ENCODE measurements around the gene LRRC3C.
A peak's percentile ranks its signal among the peaks of the same experiment; 100 is the strongest.

Gene LRRC3C

DNA sequence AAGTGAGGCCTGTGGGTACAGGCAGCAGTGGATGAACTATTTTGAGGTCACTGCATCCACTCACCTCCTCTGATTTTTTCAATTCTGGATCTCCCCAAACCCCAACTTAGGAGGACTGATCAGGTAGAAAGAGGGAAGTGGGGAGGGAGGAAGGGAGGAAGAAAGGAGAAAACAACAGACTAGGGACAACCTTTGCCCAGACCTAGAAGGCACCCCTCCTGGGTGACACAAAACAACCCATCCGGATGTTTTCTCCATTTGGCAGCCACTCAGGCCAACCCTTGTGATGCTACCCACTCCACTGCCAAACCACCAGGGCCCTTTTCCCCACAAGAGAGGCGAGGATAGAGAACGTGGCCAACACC lies 2.9 kb upstream of the LRRC3C start:
- TF ChIP-seq, protein P1, sequence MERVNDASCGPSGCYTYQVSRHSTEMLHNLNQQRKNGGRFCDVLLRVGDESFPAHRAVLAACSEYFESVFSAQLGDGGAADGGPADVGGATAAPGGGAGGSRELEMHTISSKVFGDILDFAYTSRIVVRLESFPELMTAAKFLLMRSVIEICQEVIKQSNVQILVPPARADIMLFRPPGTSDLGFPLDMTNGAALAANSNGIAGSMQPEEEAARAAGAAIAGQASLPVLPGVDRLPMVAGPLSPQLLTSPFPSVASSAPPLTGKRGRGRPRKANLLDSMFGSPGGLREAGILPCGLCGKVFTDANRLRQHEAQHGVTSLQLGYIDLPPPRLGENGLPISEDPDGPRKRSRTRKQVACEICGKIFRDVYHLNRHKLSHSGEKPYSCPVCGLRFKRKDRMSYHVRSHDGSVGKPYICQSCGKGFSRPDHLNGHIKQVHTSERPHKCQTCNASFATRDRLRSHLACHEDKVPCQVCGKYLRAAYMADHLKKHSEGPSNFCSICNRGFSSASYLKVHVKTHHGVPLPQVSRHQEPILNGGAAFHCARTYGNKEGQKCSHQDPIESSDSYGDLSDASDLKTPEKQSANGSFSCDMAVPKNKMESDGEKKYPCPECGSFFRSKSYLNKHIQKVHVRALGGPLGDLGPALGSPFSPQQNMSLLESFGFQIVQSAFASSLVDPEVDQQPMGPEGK (CRISPR knock-in tag; IDR thresholded peaks at IDR 0.05; ENCODE audit: borderline replicate concordance): no peak
- TF ChIP-seq, protein P2, sequence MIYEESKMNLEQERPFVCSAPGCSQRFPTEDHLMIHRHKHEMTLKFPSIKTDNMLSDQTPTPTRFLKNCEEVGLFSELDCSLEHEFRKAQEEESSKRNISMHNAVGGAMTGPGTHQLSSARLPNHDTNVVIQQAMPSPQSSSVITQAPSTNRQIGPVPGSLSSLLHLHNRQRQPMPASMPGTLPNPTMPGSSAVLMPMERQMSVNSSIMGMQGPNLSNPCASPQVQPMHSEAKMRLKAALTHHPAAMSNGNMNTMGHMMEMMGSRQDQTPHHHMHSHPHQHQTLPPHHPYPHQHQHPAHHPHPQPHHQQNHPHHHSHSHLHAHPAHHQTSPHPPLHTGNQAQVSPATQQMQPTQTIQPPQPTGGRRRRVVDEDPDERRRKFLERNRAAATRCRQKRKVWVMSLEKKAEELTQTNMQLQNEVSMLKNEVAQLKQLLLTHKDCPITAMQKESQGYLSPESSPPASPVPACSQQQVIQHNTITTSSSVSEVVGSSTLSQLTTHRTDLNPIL (CRISPR knock-in tag; IDR thresholded peaks at IDR 0.05; ENCODE audit: low read depth): no peak
- TF ChIP-seq TOX (CRISPR knock-in tag; IDR thresholded peaks at IDR 0.05; ENCODE audit: borderline replicate concordance) (no peak), ZNF70 (CRISPR knock-in tag; IDR thresholded peaks at IDR 0.05) (no peak)
- ATAC-seq: no peak

DNA sequence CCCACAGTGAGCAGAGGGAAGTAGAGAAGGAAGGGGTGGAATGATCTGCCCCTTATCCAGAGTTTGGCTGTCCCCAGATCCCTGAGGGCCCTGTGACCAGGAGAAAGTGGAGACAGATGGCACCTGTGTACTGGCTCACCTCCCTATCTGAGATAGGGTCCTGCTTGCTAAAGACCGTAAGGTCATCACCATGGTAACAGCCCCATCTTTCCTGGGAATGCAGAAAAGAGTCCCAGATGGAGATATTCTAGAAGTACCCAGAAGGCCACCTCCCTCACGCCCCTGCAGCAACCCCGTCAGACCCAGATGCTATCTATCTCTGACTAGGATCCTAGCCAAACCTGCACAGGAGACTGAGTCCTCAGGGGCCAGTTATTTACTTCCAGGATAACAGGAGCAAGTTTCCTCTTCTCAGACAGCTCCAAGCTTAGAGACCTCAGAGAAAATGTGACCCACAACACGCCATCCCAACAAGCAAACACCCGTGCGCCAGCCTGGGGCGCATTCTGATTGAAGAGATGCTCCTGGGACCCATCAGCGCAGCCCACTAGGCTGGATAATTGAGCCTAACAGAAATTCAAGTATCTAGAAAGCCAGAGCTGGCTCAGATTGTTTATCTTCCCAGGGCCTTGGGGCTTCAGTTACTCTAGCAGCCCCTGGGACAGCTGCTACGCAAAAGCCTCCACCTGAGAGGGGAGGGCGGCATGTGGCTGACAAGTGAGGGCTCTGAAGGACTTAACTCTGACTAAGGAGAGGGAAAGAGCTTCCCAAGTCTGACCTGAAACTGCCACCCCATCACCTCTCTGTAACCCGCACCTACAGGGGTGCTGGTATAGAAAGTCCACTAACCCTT lies 2.0 kb upstream of the LRRC3C start:
- no peak for ATAC-seq

GRCh38 chr17:39926135-39926587 lies 1.4 kb upstream of the LRRC3C start:
- no peak for ATAC-seq
- TF ChIP-seq ZNF8 (CRISPR knock-in tag; IDR thresholded peaks at IDR 0.05) (no peak), ZNF565 (CRISPR knock-in tag; conservative IDR thresholded peaks at IDR 0.05; ENCODE audit: low read depth) (no peak), PPARA (CRISPR knock-in tag; IDR thresholded peaks at IDR 0.05; ENCODE audit: borderline replicate concordance) (no peak), TCF4 (CRISPR knock-in tag; IDR thresholded peaks at IDR 0.05; ENCODE audit: borderline replicate concordance) (no peak), TOX (CRISPR knock-in tag; IDR thresholded peaks at IDR 0.05; ENCODE audit: borderline replicate concordance) (no peak), SNAI2 (CRISPR knock-in tag; IDR thresholded peaks at IDR 0.05) (no peak), ISL1 (CRISPR knock-in tag; IDR thresholded peaks at IDR 0.05) (no peak), GLIS3 (CRISPR knock-in tag; IDR thresholded peaks at IDR 0.05) (no peak), ZFP30 (CRISPR knock-in tag; IDR thresholded peaks at IDR 0.05) (no peak), ZC3H10 (CRISPR knock-in tag; IDR thresholded peaks at IDR 0.05) (no peak), POU6F1 (CRISPR knock-in tag; IDR thresholded peaks at IDR 0.05; ENCODE audit: borderline replicate concordance, low read depth) (no peak), ARNTL (CRISPR knock-in tag; IDR thresholded peaks at IDR 0.05; ENCODE audit: borderline replicate concordance, low read depth) (no peak), BACH2 (CRISPR knock-in tag; IDR thresholded peaks at IDR 0.05; ENCODE audit: borderline replicate concordance) (no peak)
- TF ChIP-seq, protein P1 (CRISPR knock-in tag; IDR thresholded peaks at IDR 0.05; ENCODE audit: borderline replicate concordance): no peak
- TF ChIP-seq, protein P2 (CRISPR knock-in tag; IDR thresholded peaks at IDR 0.05; ENCODE audit: low read depth): no peak

More for the DNA sequence above, 2.0 kb upstream of the LRRC3C start:
- TF ChIP-seq GLIS3 (CRISPR knock-in tag; IDR thresholded peaks at IDR 0.05): no peak
- peak; percentile 80 for TF ChIP-seq ZNF70 (CRISPR knock-in tag; IDR thresholded peaks at IDR 0.05)

GRCh38 chr17:39926588-39927100 lies 888 bp upstream of the LRRC3C start:
- ATAC-seq: peak; percentile 46
- TF ChIP-seq PPARA (CRISPR knock-in tag; IDR thresholded peaks at IDR 0.05; ENCODE audit: borderline replicate concordance): no peak
- TF ChIP-seq, protein P1 (CRISPR knock-in tag; IDR thresholded peaks at IDR 0.05; ENCODE audit: borderline replicate concordance): 0 out of 2 replicates have a peak, but pooled peaks have one; percentile 17
